Mucosa of stomach (tissue), 1 donor: ENCODE data around the gene XDH.

ENCODE experiments used
- H3K27me3 ChIP-seq: one replicate; pipeline ENCODE4 v1.7.0; 2013; ENCODE audit warnings: mild to moderate bottlenecking, low read length; ENCODE audit not compliant: control insufficient read depth, insufficient read depth
- H3K36me3 ChIP-seq: one replicate; pipeline ENCODE4 v1.7.0; 2013; ENCODE audit warnings: low read length; ENCODE audit not compliant: control insufficient read depth, insufficient read depth
- H3K4me1 ChIP-seq: one replicate; pipeline ENCODE4 v1.7.0; 2013; ENCODE audit warnings: mild to moderate bottlenecking, low read length; ENCODE audit not compliant: control insufficient read depth, insufficient read depth
- H3K4me3 ChIP-seq: one replicate; pipeline ENCODE4 v1.7.0; 2013; ENCODE audit warnings: low read length
- H3K9ac ChIP-seq: one replicate; pipeline ENCODE4 v1.7.0; 2013; ENCODE audit warnings: mild to moderate bottlenecking, low read length, moderate library complexity
- H3K9me3 ChIP-seq: one replicate; pipeline ENCODE4 v1.7.0; 2013; ENCODE audit warnings: mild to moderate bottlenecking, low read length, moderate library complexity; ENCODE audit not compliant: control insufficient read depth
- donor health status: Pancreatic carcinoma.

XDH gene

GRCh38 chr2:31335921-31336585 is 78.5 kb downstream of the XDH start:
- Histone ChIP-seq H3K9me3 (no peaks in the 10 kb centered on the region), H3K27me3 (no peaks in the 10 kb centered on the region), H3K9ac (no peak overlapping the region), H3K4me1 (no peaks in the 10 kb centered on the region), H3K4me3 (no peak overlapping the region), H3K36me3 (no peaks in the 10 kb centered on the region)

GRCh38 chr2:31334311-31335026 is 80.1 kb downstream of the XDH start:
- no peaks in the 10 kb centered on the region for H3K9me3 ChIP-seq
- no peak overlapping the region for H3K9ac ChIP-seq

GRCh38 chr2:31333527-31334183 is 80.9 kb downstream of the XDH start:
- peaks cover 9% of the 10 kb centered on the region for H3K4me1 ChIP-seq
- no peaks in the 10 kb centered on the region for H3K36me3 ChIP-seq
- H3K9me3 ChIP-seq, result no peaks in the 10 kb centered on the region
- H3K9ac ChIP-seq, result no peak overlapping the region
- H3K4me3 ChIP-seq, result no peak overlapping the region
- no peaks in the 10 kb centered on the region for H3K27me3 ChIP-seq

More at GRCh38 chr2:31334311-31335026, 80.1 kb downstream of the XDH start:
- Histone ChIP-seq H3K36me3 (no peaks in the 10 kb centered on the region), H3K4me3 (no peak overlapping the region), H3K27me3 (no peaks in the 10 kb centered on the region), H3K4me1 (peaks cover 2% of the 10 kb centered on the region)

- no peak overlapping the region for H3K9ac ChIP-seq
- no peaks in the 10 kb centered on the region for H3K36me3 ChIP-seq
- H3K27me3 ChIP-seq, result no peaks in the 10 kb centered on the region
- H3K4me3 ChIP-seq, result no peak overlapping the region
- no peaks in the 10 kb centered on the region for H3K9me3 ChIP-seq
- peaks cover 9% of the 10 kb centered on the region for H3K4me1 ChIP-seq
Observed at GRCh38 chr2:31333046-31333445, 81.5 kb downstream of the XDH start.

- Histone ChIP-seq H3K4me3 (no peak overlapping the region), H3K36me3 (no peaks in the 10 kb centered on the region), H3K9me3 (no peaks in the 10 kb centered on the region), H3K4me1 (peaks cover 9% of the 10 kb centered on the region), H3K27me3 (no peaks in the 10 kb centered on the region), H3K9ac (no peak overlapping the region)
Observed at GRCh38 chr2:31332521-31332920, 82.0 kb downstream of the XDH start.

- Histone ChIP-seq H3K9me3 (no peaks in the 10 kb centered on the region), H3K9ac (no peak overlapping the region), H3K4me3 (no peak overlapping the region), H3K4me1 (peaks cover 9% of the 10 kb centered on the region), H3K27me3 (no peaks in the 10 kb centered on the region), H3K36me3 (no peaks in the 10 kb centered on the region)
Observed at GRCh38 chr2:31331156-31331555, 83.4 kb downstream of the XDH start.

GRCh38 chr2:31329081-31329625 is 85.4 kb downstream of the XDH start:
- no peaks in the 10 kb centered on the region for H3K27me3 ChIP-seq
- H3K4me3 ChIP-seq, result no peak overlapping the region
- H3K4me1 ChIP-seq, result peaks cover 9% of the 10 kb centered on the region
- H3K36me3 ChIP-seq, result no peaks in the 10 kb centered on the region
- H3K9ac ChIP-seq, result no peak overlapping the region
- H3K9me3 ChIP-seq, result no peaks in the 10 kb centered on the region

GRCh38 chr2:31328026-31328425 is 86.5 kb downstream of the XDH start:
- no peak overlapping the region for H3K4me3 ChIP-seq
- no peaks in the 10 kb centered on the region for H3K9me3 ChIP-seq
- H3K27me3 ChIP-seq, result no peaks in the 10 kb centered on the region
- no peaks in the 10 kb centered on the region for H3K36me3 ChIP-seq
- peaks cover 9% of the 10 kb centered on the region for H3K4me1 ChIP-seq
- H3K9ac ChIP-seq, result no peak overlapping the region

GRCh38 chr2:31327505-31327904 is 87.0 kb downstream of the XDH start:
- H3K36me3 ChIP-seq, result no peaks in the 10 kb centered on the region
- H3K9ac ChIP-seq, result no peak overlapping the region
- H3K27me3 ChIP-seq, result no peaks in the 10 kb centered on the region
- no peak overlapping the region for H3K4me3 ChIP-seq
- no peaks in the 10 kb centered on the region for H3K9me3 ChIP-seq
- H3K4me1 ChIP-seq, result peaks cover 9% of the 10 kb centered on the region

GRCh38 chr2:31324016-31324633 is 90.4 kb downstream of the XDH start:
- H3K36me3 ChIP-seq, result no peaks in the 10 kb centered on the region
- H3K9ac ChIP-seq, result peak overlapping the region; percentile 19
- no peaks in the 10 kb centered on the region for H3K9me3 ChIP-seq
- H3K27me3 ChIP-seq, result no peaks in the 10 kb centered on the region
- no peak overlapping the region for H3K4me3 ChIP-seq
- peaks cover 4% of the 10 kb centered on the region for H3K4me1 ChIP-seq

GRCh38 chr2:31322371-31322770 is 92.2 kb downstream of the XDH start:
- Histone ChIP-seq H3K27me3 (no peaks in the 10 kb centered on the region), H3K9me3 (no peaks in the 10 kb centered on the region), H3K36me3 (no peaks in the 10 kb centered on the region), H3K4me1 (peaks cover 7% of the 10 kb centered on the region), H3K4me3 (no peak overlapping the region), H3K9ac (no peak overlapping the region)
